SW 1271 (cell line): ENCODE data around the gene SLC18A3.

ENCODE experiments used
- DNase-seq, 2 experiments: peaks; one replicate each; lab custom pipeline; 2025; lab: John Stamatoyannopoulos, UW

Gene SLC18A3

GRCh38 chr10:49627644-49628247, 17.6 kb downstream of the SLC18A3 start:
- no peak for DNase-seq

DNA sequence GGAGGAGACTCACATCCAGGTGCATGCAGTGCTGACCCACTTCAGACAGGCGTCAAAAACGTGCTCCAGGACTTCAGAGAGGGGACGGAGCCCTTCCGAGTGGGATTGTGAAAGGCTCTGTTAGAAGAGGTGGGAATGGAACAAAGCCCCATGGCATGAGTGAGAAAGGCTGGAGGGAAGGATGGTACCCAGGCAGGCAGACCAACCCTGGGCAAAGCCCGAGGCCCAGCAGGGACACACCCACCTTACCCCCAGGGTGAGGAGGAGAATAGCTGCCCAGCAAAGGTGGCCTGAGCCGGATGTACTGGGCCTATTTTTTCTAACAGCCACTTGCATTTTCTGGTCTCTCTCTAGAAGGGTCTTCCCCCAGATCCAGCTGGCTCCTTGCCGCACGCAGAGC, 18.5 kb downstream of the SLC18A3 start:
- DNase-seq = no peak

DNA sequence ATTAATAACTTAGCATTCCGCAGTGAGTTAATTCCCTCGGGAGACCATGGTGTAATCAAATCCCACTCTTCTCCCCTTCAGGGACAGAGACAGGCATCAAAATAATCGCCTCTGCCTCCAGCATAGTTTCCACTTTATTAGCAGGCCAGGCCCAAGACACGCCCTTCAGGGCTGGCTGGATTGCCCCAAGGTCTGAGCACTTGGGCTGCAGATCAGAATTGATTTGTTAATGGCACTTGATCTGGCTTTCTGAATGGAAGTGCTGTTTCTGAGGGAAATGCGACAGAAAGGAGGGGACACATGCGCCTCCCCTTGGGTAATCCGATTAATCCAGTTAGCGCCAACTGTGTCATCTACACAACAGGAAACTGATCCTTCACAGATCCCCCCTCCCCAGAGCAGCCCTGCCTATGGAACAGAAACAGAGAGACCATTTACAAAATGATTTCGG, 19.3 kb downstream of the SLC18A3 start:
- DNase-seq = no peak

DNA sequence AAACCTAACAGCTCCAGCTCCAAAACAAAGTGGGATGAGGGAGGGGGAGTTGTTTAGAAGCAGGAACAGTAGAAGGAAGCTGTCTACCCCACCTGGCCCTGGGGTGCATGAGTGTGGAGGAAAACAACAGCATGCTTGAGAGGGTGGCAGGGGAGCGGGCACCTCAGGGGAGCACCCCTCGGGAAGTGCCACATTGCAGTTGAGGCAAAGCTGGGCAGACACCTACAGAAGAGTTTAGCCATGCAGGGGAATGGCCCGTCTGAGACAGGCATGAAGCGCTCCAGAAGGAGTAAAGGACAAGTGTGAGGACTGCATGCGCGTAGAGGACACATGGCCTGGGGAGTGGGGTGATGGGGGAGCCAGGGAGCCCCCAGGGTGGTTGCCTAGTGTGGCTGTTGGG, 21.9 kb downstream of the SLC18A3 start:
- DNase-seq = no peak

GRCh38 chr10:49632406-49633317, 22.6 kb downstream of the SLC18A3 start:
- no peak for DNase-seq

GRCh38 chr10:49633327-49634068, 23.4 kb downstream of the SLC18A3 start:
- no peak for DNase-seq

DNA sequence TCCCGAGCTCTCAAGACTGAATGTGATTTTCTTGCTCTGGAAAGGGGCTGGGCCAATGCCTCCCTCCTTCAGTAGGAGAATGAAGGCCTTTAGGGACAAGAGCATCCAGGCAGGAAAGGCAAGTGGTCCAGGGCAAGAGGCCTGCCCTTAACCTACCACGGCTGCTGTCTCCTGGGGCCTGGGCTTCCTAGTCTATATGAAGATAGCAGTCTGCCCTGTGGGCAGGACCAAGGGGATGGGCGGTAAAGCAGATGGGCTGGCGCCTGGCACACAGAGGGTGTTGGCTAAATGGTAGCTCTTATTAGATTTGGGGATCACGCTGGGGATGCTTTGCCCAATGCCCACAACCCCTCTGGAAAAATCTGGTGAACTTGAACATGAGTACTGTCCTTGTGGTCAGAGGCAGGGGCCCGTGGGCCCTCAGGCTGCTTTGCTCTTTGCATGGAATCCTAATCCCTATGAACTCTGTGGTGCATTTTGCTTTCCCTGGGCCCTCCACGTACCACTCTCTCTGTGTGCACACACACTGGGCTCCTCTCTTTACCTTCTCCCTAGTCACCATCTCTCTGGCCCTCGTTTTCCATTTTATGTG, 24.1 kb downstream of the SLC18A3 start:
- no peak for DNase-seq

- no peak for DNase-seq
These were observed 32.2 kb downstream of the SLC18A3 start for GRCh38 chr10:49642311-49642710.

- DNase-seq = no peak
These were observed 33.3 kb downstream of the SLC18A3 start for GRCh38 chr10:49643241-49644034.

DNA sequence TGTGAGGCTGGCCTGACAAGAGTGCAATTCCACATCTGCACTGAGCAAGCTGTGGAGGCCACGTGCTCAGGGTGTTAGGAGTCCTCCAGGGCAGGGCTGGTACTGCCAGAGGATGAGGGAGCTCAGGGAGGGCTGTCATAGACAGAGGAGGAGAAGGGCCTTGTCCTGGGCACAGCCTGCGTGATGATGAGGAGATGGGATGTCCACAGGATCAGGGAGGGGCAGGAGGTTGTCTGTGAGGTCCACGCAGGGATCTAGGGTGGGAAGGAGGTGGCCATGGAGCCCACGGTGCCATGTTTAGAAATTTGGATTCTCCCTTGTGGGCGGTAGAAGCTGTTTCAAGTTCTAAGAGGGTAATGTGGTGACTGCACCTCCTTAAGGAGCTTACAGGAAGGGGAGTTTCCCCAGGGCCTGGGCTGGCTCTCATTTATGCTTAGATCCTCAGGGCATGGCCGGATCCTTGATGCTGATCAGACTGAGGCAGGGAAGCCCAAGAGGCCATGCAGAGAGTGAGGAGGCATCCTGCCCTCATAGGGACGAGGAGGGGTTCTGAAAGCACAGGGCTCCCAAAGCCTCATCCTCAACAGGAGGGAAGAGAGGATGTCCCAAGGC, 34.0 kb downstream of the SLC18A3 start:
- DNase-seq = no peak

- no peak for DNase-seq
These were observed 35.3 kb downstream of the SLC18A3 start for GRCh38 chr10:49645417-49645816.

GRCh38 chr10:49645871-49646870, 36.1 kb downstream of the SLC18A3 start:
- DNase-seq = no peak

DNA sequence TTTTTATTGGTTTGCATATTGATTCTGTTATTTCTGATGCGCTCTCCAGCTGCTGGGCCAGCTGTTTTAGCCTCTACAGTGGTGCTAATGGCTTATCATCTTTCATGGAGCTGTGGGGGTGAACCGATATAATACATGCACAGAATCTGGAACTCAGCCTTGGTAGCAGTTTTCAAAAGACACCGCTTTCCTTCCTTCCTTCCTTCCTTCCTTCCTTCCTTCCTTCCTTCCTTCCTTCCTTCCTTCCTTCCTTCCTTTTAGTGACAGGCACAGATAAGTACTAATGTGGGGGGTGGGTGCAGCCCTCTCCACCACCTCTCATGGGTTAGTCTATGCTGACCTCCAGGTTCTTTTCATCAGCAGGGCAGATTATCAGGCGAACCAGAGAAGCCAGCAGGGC, 37.4 kb downstream of the SLC18A3 start:
- no peak for DNase-seq

DNA sequence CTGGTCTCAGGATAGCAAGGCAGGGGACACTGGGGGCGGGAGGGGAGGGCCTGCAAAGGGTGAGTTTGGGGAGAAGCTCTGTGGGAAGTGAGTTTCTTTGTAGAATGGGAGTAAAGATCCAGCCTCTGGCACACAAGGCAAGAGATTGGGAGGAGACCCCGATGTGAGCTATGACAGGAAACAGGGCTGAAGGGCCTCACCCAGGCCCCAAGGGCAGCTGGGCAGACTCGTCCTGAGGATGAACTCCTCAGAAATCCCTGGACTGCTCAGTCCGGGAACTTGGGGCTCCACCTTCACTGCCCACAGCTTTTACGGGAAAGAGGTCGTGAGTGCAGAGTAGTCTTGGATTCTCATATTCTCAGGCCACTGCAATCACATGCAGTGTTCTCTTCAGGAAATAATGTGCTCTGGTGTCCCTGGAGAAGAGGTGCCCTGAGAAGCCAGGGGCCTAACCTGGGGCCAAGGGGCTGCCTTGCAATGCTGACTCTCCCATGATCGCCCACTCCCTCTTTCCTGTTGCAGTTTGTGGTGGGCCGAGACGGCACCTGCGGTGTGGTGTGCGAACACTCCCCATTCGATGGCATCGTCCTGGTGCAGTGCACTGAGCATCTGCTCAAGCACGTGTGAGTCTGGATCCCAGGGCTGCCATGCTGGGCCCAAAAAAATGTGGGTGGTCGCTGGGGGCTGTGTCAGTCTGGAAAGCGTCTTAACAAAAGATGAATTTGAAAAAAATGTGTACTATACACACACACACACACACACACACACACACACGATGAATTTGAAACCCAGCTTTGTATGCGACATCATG, 38.1 kb downstream of the SLC18A3 start:
- no peak for DNase-seq

- DNase-seq = no peak
These were observed 39.2 kb downstream of the SLC18A3 start for GRCh38 chr10:49649294-49649693.

- DNase-seq = no peak
These were observed 40.0 kb downstream of the SLC18A3 start for GRCh38 chr10:49649936-49650723.

- DNase-seq = no peak
These were observed 40.6 kb downstream of the SLC18A3 start for GRCh38 chr10:49650724-49651034.
